Panc1 (cell line): ENCODE measurements around the gene AGAP1. TPM values are rescaled to one million over a fixed set of nuclear protein-coding genes. Genes with fewer than 3 reads are reported as not detected.

Experiments
- ATAC-seq: fragments of 200-7000 bp; cut with Tn5 transposase; 2 replicates; pipeline ENCODE4 v1.9.1; 2020; ENCODE audit warnings: mild to moderate bottlenecking, moderate library complexity
- BruUV-seq: library from RNA; stranded (reverse); fragments of 400-500 nt; replicated peaks from 2 replicates; lab custom pipeline; 2021; lab: Mats Ljungman, UMichigan
- CTCF ChIA-PET: fragments of 300-600 bp; sonication (Branson Sonifier 250); formaldehyde crosslinking; loops from one replicate; lab custom pipeline; 2022; ENCODE audit warnings: antibody characterized with exemption; lab: Charles Lee
- POLR2A ChIA-PET: fragments of 300-600 bp; sonication (Branson Sonifier 250); formaldehyde crosslinking; loops from one replicate; lab custom pipeline; 2022; ENCODE audit warnings: antibody characterized with exemption; lab: Charles Lee
- DNase-seq: peaks from one replicate; pipeline ENCODE4 v3.0.0-alpha.2; 2010; ENCODE audit warnings: low read depth, low spot score
- H3K27ac ChIP-seq: 2 replicates; pipeline ENCODE4 v1.5.1; 2011; ENCODE audit warnings: mild to moderate bottlenecking, low read length, inconsistent platforms
- H3K27me3 ChIP-seq: fragments of 200-500 bp; sonication (Bioruptor generic); 2 replicates; pipeline ENCODE4 v1.6.0; 2014; ENCODE audit warnings: low read length, inconsistent platforms; ENCODE audit not compliant: control insufficient read depth, insufficient read depth
- H3K36me3 ChIP-seq: fragments of 200-500 bp; sonication (Bioruptor generic); 2 replicates; pipeline ENCODE4 v1.5.1; 2014; ENCODE audit warnings: inconsistent platforms, mild to moderate bottlenecking, low read length, moderate library complexity; ENCODE audit not compliant: control insufficient read depth, insufficient read depth
- H3K4me1 ChIP-seq: 2 replicates; pipeline ENCODE4 v1.5.1; 2011; ENCODE audit warnings: inconsistent platforms, mild to moderate bottlenecking, low read length, moderate library complexity; ENCODE audit not compliant: control insufficient read depth, insufficient read depth
- H3K4me3 ChIP-seq, 2 experiments: 2 replicates each; pipeline ENCODE4 v1.5.1; 2011 to 2012; ENCODE audit warnings: low read depth in 2 of 2, low read length in 2 of 2, mild to moderate bottlenecking in 2 of 2, inconsistent platforms in 1 of 2, moderate library complexity in 1 of 2
- H3K9me3 ChIP-seq: fragments of 200-500 bp; sonication (Bioruptor generic); 2 replicates; pipeline ENCODE4 v1.5.1; 2014; ENCODE audit warnings: low read depth, mild to moderate bottlenecking, inconsistent platforms, low read length, moderate library complexity; ENCODE audit not compliant: control insufficient read depth, insufficient read depth
- POLR2AphosphoS5 ChIP-seq: IDR thresholded peaks from 2 replicates; pipeline ENCODE4 v1.6.1; 2012; ENCODE audit warnings: mild to moderate bottlenecking, low read depth, low read length, moderate library complexity
- SIN3A ChIP-seq: IDR thresholded peaks from 2 replicates; pipeline ENCODE4 v1.6.1; 2012; ENCODE audit warnings: low read depth, mild to moderate bottlenecking, low read length, moderate library complexity, borderline replicate concordance; ENCODE audit not compliant: insufficient read depth
- TCF7L2 ChIP-seq: IDR thresholded peaks from 2 replicates; pipeline ENCODE4 v1.6.1; 2011; ENCODE audit warnings: mild to moderate bottlenecking, low read depth, low read length, inconsistent platforms
- in situ Hi-C: cut with HindIII; loops from 2 replicates; pipeline ENCODE4 v1.10.0; 2016; ENCODE audit warnings: low sequenced_read_pairs, low pct_unique_long_range_greater_than_20kb
- intact Hi-C: fragments of 100-400 bp; cut with micrococcal nuclease; formaldehyde crosslinking; loops from one replicate; pipeline ENCODE4 v1.10.0; 2022; ENCODE audit not compliant: unreplicated experiment
- total RNA-seq: library from RNA; stranded (reverse); gene quantifications from one replicate; pipeline ENCODE4 v1.2.1, GENCODE V29; 2021; ENCODE audit not compliant: unreplicated experiment
- TF ChIP-seq, protein P1 (sequence below): fragments of 450-650 bp; IDR thresholded peaks from 2 replicates; pipeline ENCODE4 v1.5.1; 2017; ENCODE audit warnings: mild to moderate bottlenecking
- TF ChIP-seq, protein P2 (sequence below), 2 experiments: IDR thresholded peaks; 2 replicates each; pipeline ENCODE4 v1.6.1; 2011 to 2012; ENCODE audit warnings: low read depth in 2 of 2, control low read depth in 1 of 2, low read length in 1 of 2, mild to moderate bottlenecking in 1 of 2, moderate library complexity in 1 of 2; ENCODE audit not compliant: insufficient read depth in 1 of 2

AGAP1 gene
- total RNA-seq, 1 experiment from 2014 or later: 38.9 TPM

DNA sequence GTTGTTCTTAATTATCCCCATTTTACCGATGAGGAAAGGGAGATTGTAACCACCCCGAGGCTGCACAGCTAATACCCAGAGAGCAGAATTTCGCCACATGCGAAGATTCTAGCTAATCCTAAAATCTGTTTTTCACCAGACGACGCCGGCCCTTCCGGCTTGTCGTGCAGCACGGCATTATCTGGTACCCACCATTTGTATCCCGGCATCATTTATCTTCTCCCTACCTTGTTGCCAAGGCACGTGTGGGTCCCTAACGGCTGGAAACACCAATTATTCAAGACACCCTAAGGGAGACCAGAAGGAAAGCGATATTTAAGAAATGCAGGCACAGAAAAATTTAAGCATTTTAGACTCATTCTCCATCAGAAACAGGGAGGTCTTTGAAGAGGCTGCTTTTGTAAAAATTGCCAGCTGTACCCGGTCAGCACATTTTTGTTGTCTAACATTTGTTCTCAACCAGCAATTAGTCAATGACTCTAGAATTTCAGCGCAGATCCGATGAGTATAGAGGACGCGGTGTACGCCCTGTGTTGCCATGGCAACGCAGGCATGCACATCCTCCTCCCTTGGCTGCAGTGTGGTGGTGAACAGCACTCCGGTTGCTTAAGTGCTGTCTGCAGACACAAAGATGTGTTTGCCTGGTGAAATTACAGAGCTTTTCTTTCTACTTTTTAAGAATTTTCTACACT is 111.6 kb downstream of the AGAP1 start:
- in situ Hi-C loops: no loop called here
- CTCF ChIA-PET: no interaction called here
- DNase-seq: no peak

DNA sequence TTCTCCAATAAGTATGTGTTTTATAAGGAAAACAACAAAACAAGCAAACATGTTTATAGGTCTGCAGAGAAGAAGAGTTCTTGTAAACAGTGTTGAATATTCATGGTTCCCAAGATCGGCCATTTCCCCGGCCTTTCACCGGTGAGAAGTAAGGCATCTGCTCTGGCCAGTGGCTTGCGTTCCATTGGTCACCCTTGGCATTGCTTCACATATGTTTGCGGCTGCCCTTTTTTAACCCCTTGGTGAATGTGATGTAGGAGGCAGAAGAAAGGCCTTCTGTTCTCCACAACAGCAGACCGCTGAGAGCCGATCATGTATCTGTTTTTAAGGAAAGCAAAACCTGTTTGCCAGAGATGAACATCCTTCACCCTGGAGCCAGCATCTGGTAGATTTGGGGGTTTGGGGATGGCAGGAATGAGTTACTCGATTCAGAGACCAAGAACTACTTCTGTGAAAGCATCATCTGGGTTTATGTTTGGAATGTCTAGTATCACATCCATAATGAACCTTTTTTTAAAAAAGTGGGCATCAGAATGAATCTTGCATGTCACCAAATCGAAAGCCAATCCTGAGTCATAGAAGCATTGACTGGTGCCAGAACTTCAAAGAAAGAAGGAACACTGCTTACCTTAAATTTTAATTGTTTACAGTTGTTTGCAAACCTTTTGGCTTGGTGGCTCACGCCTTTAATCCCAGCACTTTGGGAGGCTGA is 112.3 kb downstream of the AGAP1 start:
- no TSS peak for BruUV-seq
- Histone ChIP-seq H3K27ac (no peak overlapping the region), H3K36me3 (no peaks in the 10 kb centered on the region), H3K27me3 (no peaks in the 10 kb centered on the region), H3K4me1 (no peaks in the 10 kb centered on the region), H3K4me3 (no peak overlapping the region), H3K9me3 (no peaks in the 10 kb centered on the region)
- TF ChIP-seq POLR2AphosphoS5 (no peak), SIN3A (no peak), TCF7L2 (no peak)
- TF ChIP-seq, protein P1, sequence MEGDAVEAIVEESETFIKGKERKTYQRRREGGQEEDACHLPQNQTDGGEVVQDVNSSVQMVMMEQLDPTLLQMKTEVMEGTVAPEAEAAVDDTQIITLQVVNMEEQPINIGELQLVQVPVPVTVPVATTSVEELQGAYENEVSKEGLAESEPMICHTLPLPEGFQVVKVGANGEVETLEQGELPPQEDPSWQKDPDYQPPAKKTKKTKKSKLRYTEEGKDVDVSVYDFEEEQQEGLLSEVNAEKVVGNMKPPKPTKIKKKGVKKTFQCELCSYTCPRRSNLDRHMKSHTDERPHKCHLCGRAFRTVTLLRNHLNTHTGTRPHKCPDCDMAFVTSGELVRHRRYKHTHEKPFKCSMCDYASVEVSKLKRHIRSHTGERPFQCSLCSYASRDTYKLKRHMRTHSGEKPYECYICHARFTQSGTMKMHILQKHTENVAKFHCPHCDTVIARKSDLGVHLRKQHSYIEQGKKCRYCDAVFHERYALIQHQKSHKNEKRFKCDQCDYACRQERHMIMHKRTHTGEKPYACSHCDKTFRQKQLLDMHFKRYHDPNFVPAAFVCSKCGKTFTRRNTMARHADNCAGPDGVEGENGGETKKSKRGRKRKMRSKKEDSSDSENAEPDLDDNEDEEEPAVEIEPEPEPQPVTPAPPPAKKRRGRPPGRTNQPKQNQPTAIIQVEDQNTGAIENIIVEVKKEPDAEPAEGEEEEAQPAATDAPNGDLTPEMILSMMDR: no peak
- TF ChIP-seq, protein P2, sequence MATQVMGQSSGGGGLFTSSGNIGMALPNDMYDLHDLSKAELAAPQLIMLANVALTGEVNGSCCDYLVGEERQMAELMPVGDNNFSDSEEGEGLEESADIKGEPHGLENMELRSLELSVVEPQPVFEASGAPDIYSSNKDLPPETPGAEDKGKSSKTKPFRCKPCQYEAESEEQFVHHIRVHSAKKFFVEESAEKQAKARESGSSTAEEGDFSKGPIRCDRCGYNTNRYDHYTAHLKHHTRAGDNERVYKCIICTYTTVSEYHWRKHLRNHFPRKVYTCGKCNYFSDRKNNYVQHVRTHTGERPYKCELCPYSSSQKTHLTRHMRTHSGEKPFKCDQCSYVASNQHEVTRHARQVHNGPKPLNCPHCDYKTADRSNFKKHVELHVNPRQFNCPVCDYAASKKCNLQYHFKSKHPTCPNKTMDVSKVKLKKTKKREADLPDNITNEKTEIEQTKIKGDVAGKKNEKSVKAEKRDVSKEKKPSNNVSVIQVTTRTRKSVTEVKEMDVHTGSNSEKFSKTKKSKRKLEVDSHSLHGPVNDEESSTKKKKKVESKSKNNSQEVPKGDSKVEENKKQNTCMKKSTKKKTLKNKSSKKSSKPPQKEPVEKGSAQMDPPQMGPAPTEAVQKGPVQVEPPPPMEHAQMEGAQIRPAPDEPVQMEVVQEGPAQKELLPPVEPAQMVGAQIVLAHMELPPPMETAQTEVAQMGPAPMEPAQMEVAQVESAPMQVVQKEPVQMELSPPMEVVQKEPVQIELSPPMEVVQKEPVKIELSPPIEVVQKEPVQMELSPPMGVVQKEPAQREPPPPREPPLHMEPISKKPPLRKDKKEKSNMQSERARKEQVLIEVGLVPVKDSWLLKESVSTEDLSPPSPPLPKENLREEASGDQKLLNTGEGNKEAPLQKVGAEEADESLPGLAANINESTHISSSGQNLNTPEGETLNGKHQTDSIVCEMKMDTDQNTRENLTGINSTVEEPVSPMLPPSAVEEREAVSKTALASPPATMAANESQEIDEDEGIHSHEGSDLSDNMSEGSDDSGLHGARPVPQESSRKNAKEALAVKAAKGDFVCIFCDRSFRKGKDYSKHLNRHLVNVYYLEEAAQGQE (IDR thresholded peaks at IDR 0.05; ENCODE audit: insufficient read depth in 1 of 2, low read depth in 2 of 2, low read length in 1 of 2): no peak
- no peak for ATAC-seq
- intact Hi-C loops (no loop called here), in situ Hi-C loops (no loop called here)
- DNase-seq: no peak
- CTCF ChIA-PET: no interaction called here
- POLR2A ChIA-PET: no interaction called here

More for the DNA sequence above, 111.6 kb downstream of the AGAP1 start:
- Histone ChIP-seq H3K4me1 (no peaks in the 10 kb centered on the region), H3K4me3 (no peak overlapping the region), H3K36me3 (no peaks in the 10 kb centered on the region), H3K9me3 (no peaks in the 10 kb centered on the region), H3K27me3 (no peaks in the 10 kb centered on the region), H3K27ac (no peak overlapping the region)
- POLR2A ChIA-PET: interaction anchor here (0.5 kb wide), 1 partner anchor 1686 kb away, joined by 4 read pairs; no protein-coding TSS in a partner anchor
- intact Hi-C loops: no loop called here
- ATAC-seq: no peak
- no TSS peak for BruUV-seq
- TF ChIP-seq SIN3A (no peak), POLR2AphosphoS5 (no peak), TCF7L2 (no peak)
- TF ChIP-seq, protein P2 (IDR thresholded peaks at IDR 0.05; ENCODE audit: insufficient read depth in 1 of 2, low read depth in 2 of 2, low read length in 1 of 2): no peak
- TF ChIP-seq, protein P1: no peak
